ENCODE measurements around the gene DSG3.

Gene DSG3

DNA sequence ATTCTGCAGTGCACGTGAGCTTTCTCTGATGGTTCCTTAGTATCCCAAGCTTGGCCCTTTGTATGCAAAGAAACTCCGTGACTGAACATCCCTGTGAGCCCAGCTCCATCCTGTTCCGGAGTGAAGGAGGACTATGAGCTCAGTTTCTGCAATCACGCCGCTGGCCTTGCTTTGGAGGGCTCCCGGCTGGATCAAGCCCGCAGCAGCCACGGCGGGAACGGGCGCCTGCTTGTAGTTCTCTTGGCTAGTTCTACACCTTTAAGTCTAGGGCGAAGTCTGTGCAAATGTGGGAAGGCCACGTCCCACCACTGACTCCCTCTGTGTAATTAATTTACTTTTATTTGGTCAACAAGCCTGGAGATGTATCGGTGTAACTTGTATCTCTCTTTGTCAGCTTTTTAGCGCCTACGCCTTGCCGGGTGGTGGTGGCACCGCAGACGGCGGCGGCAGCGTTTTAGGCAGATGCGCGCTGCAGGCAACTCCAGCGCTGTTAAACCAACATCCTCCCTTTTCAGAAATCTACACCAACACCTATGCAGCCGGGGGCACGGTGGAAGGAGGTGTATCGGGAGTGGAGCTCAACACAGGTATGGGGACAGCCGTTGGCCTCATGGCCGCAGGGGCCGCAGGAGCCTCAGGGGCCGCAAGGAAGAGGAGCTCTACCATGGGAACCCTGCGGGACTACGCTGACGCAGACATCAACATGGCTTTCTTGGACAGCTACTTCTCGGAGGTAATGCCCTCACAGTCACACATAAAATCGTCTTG is 36.6 kb upstream of the DSG3 start:
- Histone ChIP-seq H3K4me2 (no peak overlapping the region), H3K4me1 (no peaks in the 10 kb centered on the region), H3K4me3 (no peak overlapping the region), H3K9ac (no peak overlapping the region), H4K20me1 (no peaks in the 10 kb centered on the region), H3K36me3 (no peaks in the 10 kb centered on the region), H3K27me3 (no peaks in the 10 kb centered on the region), H3K9me3 (replicated peaks in 1 of 11) (peaks cover 0 to 16% (median 8%) of the 10 kb centered on the region in 11 experiments; a peak in 11 of 22 replicates), H3K27ac (no peak overlapping the region)
- no peak for TF ChIP-seq Cebpa-rat (IDR thresholded peaks at IDR 0.05)

DNA sequence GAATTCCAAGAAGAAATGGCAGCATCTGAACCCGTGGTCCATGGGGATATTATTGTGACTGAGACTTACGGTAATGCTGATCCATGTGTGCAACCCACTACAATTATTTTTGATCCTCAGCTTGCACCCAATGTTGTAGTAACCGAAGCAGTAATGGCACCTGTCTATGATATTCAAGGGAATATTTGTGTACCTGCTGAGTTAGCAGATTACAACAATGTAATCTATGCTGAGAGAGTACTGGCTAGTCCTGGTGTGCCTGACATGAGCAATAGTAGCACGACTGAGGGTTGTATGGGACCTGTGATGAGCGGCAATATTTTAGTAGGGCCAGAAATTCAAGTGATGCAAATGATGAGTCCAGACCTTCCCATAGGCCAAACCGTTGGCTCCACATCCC is 34.4 kb upstream of the DSG3 start:
- no peak overlapping the region for H3K4me3 ChIP-seq
- no peaks in the 10 kb centered on the region for H3K4me1 ChIP-seq
- no peaks in the 10 kb centered on the region for H3K36me3 ChIP-seq
- TF ChIP-seq Cebpa-rat (IDR thresholded peaks at IDR 0.05): no peak
- H3K9me3 ChIP-seq (replicated peaks in 1 of 11): peaks cover 0 to 16% (median 8%) of the 10 kb centered on the region in 11 experiments; a peak in 11 of 22 replicates
- H3K9ac ChIP-seq: no peak overlapping the region
- H3K4me2 ChIP-seq: no peak overlapping the region
- no peaks in the 10 kb centered on the region for H3K27me3 ChIP-seq
- H3K27ac ChIP-seq: no peak overlapping the region
- no peaks in the 10 kb centered on the region for H4K20me1 ChIP-seq

DNA sequence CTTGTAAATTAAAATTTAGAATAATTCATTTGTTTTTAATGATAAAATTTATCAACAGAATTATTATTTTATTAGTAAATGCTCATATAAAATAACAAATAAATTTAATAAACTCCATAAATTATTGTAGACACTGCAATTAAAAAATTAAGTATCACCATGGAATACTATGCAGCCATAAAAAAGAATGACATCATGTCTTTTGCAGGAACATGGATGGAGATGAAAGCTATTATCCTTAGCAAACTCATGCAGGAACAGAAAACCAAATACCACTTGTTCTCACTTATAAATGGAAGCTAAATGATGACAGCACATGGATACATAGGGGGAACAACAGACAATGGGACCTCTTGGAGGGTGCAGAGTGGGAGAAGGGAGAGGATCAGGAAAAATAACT is 29.7 kb upstream of the DSG3 start:
- Histone ChIP-seq H3K9me3 (replicated peaks in 1 of 11) (no peaks in the 10 kb centered on the region; a peak in 1 of 22 replicates), H3K36me3 (no peaks in the 10 kb centered on the region), H3K27me3 (no peaks in the 10 kb centered on the region), H3K4me2 (no peak overlapping the region), H3K27ac (no peak overlapping the region), H3K4me1 (no peaks in the 10 kb centered on the region), H4K20me1 (no peaks in the 10 kb centered on the region), H3K9ac (no peak overlapping the region), H3K4me3 (no peak overlapping the region)
- no peak for TF ChIP-seq Cebpa-rat (IDR thresholded peaks at IDR 0.05)

DNA sequence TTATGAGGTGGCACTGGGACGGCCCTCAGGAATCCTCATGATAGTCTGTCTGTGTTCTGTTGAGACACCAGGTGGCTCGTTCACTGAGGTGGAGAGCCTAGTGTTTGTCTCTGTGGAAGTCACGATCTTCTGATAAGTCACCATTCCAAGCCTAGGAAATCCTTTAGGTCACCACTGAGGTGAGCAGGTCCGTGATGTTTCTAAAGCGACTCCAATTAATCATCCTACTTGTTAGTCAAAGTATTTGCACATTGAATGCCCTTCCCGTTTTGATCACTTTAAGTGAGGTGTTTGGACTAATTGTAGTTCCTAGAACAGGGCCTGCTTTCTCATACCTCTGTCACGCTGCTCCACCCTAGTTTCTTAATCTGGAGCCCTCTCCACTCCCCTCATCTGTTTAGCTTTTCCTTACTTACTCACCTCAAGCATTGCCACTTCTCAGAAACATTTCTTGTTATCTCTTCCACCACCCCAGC is 28.0 kb upstream of the DSG3 start:
- TF ChIP-seq Cebpa-rat (IDR thresholded peaks at IDR 0.05): no peak

DNA sequence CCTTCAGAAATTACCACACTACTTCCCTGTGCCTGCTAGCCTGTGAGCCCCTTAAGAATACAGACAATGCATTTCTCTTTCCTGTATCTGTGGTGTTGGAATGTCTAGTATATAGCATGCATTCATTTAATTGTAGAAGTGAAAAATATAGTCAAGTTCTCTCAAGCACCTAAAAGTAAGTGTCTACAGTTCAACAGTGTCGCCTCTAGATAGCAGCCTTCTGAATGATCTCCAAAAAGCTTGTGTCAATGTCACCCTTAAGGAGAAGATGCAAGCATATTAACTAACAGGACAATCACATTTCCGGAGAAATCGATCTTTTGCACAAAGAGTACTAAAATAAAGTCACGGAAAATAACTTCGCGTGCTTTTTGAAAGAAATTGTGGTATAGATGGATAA is 27.5 kb upstream of the DSG3 start:
- TF ChIP-seq Cebpa-rat (IDR thresholded peaks at IDR 0.05): no peak
- no peak overlapping the region for H3K9ac ChIP-seq
- H3K4me3 ChIP-seq: no peak overlapping the region
- H3K9me3 ChIP-seq (replicated peaks in 1 of 11): no peaks in the 10 kb centered on the region; a peak in 1 of 22 replicates
- H3K27ac ChIP-seq: no peak overlapping the region
- H3K36me3 ChIP-seq: no peaks in the 10 kb centered on the region
- H3K4me1 ChIP-seq: no peaks in the 10 kb centered on the region
- no peaks in the 10 kb centered on the region for H3K27me3 ChIP-seq
- no peak overlapping the region for H3K4me2 ChIP-seq
- no peaks in the 10 kb centered on the region for H4K20me1 ChIP-seq

More for the DNA sequence above, 28.0 kb upstream of the DSG3 start:
- H3K4me1 ChIP-seq: no peaks in the 10 kb centered on the region
- H3K9me3 ChIP-seq (replicated peaks in 1 of 11): no peaks in the 10 kb centered on the region; a peak in 1 of 22 replicates
- no peak overlapping the region for H3K9ac ChIP-seq
- no peaks in the 10 kb centered on the region for H3K36me3 ChIP-seq
- no peak overlapping the region for H3K4me2 ChIP-seq
- no peak overlapping the region for H3K27ac ChIP-seq
- H3K4me3 ChIP-seq: no peak overlapping the region
- H3K27me3 ChIP-seq: no peaks in the 10 kb centered on the region
- no peaks in the 10 kb centered on the region for H4K20me1 ChIP-seq

DNA sequence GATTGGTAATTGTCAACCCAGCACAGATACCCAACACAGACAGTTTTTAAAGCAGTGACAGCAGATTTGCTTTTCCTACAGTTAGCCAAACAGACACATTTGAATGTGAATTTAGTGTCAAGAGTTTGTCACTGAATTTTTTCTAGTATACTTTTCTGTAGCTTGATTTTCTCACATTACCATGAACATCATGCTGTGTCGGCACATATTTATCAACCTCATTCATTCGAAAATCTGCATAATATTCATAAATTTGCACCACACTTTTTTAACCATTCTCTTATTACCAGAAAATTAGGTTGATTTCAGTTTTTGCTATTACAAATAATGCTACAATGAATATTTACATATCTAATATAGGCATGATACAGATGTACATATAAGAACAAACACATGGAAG is 27.0 kb upstream of the DSG3 start:
- no peak overlapping the region for H3K4me3 ChIP-seq
- no peaks in the 10 kb centered on the region for H3K27me3 ChIP-seq
- H3K4me2 ChIP-seq: no peak overlapping the region
- H3K9ac ChIP-seq: no peak overlapping the region
- no peak overlapping the region for H3K27ac ChIP-seq
- H3K9me3 ChIP-seq (replicated peaks in 1 of 11): no peaks in the 10 kb centered on the region; a peak in 1 of 22 replicates
- H3K36me3 ChIP-seq: no peaks in the 10 kb centered on the region
- no peaks in the 10 kb centered on the region for H3K4me1 ChIP-seq
- H4K20me1 ChIP-seq: no peaks in the 10 kb centered on the region
- no peak for TF ChIP-seq Cebpa-rat (IDR thresholded peaks at IDR 0.05)

DNA sequence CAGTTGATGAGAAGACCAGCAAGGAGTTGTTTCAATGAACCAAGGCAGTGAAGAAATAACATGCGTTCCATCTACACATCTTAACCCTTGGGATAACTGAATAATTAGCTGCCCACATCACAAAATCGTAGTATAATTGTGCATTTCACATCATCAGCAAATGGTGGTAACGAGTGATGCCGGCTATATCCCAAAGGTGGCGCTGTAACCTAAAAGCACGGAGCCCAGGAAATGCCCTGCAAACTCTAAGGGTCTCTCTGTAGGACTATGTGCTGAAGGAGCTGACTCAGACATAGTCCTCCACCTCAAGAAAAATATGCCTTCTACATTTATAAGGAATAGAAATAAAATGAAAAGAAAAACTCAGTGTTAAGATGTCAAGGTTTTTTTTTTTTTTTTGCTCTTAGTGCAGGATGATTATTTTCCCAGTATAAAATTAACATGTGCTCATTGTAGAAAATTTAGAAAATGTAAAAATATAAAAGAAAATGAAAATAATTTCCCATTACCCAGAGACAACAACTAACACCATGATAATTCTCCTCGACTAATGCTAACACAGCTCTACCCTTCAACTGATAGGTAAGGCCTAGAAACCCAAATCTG is 23.1 kb upstream of the DSG3 start:
- Histone ChIP-seq H3K27me3 (no peaks in the 10 kb centered on the region), H3K4me3 (no peak overlapping the region), H4K20me1 (no peaks in the 10 kb centered on the region), H3K9ac (no peak overlapping the region), H3K9me3 (replicated peaks in 1 of 11) (no peaks in the 10 kb centered on the region), H3K36me3 (no peaks in the 10 kb centered on the region), H3K4me2 (no peak overlapping the region), H3K4me1 (no peaks in the 10 kb centered on the region), H3K27ac (no peak overlapping the region)
- TF ChIP-seq Cebpa-rat (IDR thresholded peaks at IDR 0.05): no peak

DNA sequence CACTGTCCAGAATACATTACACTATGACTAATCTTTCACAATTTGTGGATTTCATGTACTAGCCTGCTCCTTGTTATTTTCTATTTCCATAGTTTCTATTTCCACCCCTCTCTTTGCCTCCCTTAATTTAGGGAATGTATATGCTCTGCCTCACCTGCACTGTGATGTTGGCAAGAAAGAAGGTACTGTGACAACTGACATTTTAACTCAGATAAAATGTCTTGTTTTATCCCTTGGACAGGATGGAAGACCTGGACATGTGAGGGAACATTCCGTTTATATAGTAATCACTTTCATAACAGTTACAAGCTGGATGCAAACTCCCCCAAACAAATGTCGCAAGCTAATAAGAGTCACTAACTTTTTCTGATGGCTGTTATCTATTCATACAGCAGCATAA is 21.5 kb upstream of the DSG3 start:
- no peaks in the 10 kb centered on the region for H3K9me3 ChIP-seq (replicated peaks in 1 of 11)
- H3K4me1 ChIP-seq: no peaks in the 10 kb centered on the region
- H4K20me1 ChIP-seq: no peaks in the 10 kb centered on the region
- no peak overlapping the region for H3K9ac ChIP-seq
- no peaks in the 10 kb centered on the region for H3K27me3 ChIP-seq
- no peak for TF ChIP-seq Cebpa-rat (IDR thresholded peaks at IDR 0.05)
- H3K36me3 ChIP-seq: no peaks in the 10 kb centered on the region
- H3K4me2 ChIP-seq: no peak overlapping the region
- no peak overlapping the region for H3K27ac ChIP-seq
- H3K4me3 ChIP-seq: no peak overlapping the region

DNA sequence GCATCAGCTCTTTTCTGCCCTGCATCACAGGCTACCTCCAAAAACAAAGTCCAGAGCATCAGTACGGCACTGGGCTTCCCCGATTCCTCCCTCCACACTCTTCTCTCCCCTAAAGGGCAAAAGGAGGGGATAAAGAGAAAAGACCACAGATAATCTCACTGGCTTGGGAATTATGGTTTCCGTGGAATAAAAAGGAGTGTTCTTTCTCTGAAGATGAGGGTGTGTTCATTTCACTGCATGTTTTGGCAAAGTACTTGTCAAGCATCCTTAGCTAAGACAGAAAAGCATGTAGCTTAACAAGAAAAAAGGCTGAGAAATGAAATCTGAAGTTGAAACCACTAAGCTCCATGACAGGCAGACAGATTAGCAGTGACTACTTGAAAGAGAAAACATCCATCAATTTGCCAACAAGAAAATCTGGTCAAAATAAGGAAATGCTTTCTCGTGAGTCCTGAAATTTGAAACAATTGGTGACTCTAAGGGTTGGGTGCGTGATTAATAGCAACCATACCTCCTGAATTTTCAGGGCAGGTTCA is 20.6 kb upstream of the DSG3 start:
- Histone ChIP-seq H3K36me3 (no peaks in the 10 kb centered on the region), H3K4me2 (no peak overlapping the region), H3K9me3 (replicated peaks in 1 of 11) (0 out of 22 replicates have a peak, but pooled peaks cover 0 to 3% (median 0%) of the 10 kb centered on the region in 11 experiments), H3K4me3 (no peak overlapping the region), H4K20me1 (no peaks in the 10 kb centered on the region), H3K27me3 (no peaks in the 10 kb centered on the region), H3K9ac (no peak overlapping the region), H3K4me1 (no peaks in the 10 kb centered on the region), H3K27ac (no peak overlapping the region)
- no peak for TF ChIP-seq Cebpa-rat (IDR thresholded peaks at IDR 0.05)

All from BLaER1 treated with 17β-estradiol and CSF1 and Interleukin-3, amounts not matched to agents 10 nM and 100 nM (cell line).